ENCODE data around the gene NOXA1.

The NOXA1 gene

GRCh38 chr9:137416563-137417151 is 6.5 kb upstream of the NOXA1 start:
- no peaks in the 10 kb centered on the region for H3K9me3 ChIP-seq (ENCODE audit: control insufficient read depth, low read length)
- no peak overlapping the region for H3K27ac ChIP-seq (ENCODE audit: low read depth, low read length, severe bottlenecking)
- H3K4me3 ChIP-seq (ENCODE audit: extremely low read depth, insufficient read depth, low read length, poor library complexity, severe bottlenecking): no peak overlapping the region
- WGBS, 2 experiments (ENCODE audit: insufficient coverage in 2 of 2): 96 to 97% methylated on average over 45 of the region's 45 CpGs
- H3K4me1 ChIP-seq (ENCODE audit: control insufficient read depth, insufficient read depth, low read length, poor library complexity, severe bottlenecking): peaks cover 10% of the 10 kb centered on the region
- H3K36me3 ChIP-seq (ENCODE audit: control insufficient read depth, insufficient read depth, low read length): no peaks in the 10 kb centered on the region

DNA sequence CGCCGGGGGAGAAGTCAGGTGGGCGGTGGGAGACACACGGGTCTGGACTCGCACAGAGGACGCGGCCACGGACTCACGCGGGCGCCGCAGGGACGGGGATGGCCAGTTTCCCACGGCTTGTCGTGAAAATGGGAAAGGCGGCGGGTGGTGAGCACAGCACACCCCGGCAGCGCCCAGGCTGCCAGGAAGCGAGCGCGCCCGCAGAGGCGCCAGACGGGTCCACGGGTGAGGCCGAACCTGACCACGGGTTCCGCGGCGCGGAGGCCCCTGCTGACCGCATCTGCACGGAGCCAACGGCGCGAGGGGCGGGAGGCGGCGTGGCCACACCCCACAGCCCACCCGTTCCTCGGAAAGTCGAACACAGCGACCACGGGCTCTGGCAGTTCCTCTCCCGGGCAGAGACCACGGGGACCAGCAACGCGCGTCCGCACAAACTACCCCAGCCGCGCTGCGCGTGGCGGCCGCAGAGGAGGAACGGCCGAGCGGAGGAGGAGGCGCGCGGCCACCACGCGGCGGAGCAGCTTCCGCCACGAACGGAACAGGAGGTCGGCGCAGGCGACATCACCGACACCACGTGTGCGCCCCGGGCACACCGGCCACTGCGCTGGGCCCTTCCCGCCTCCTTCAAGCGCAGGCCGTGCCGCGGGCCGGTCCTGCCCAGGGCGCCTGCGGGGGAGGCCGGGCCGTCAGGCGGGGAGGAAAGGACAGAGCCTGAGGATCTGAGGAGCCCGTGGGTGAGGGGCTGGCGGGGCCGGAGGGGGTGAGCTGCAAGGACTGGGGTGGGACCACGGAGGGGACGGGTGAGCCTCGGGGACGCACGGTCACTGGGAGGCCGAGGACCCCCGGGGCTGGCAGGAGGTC is 5.8 kb upstream of the NOXA1 start:
- Histone ChIP-seq H3K4me1 (ENCODE audit: control insufficient read depth, insufficient read depth, low read length, poor library complexity, severe bottlenecking) (peaks cover 8% of the 10 kb centered on the region), H3K36me3 (ENCODE audit: control insufficient read depth, insufficient read depth, low read length) (no peaks in the 10 kb centered on the region), H3K27ac (ENCODE audit: low read depth, low read length, severe bottlenecking) (no peak overlapping the region), H3K4me3 (ENCODE audit: extremely low read depth, insufficient read depth, low read length, poor library complexity, severe bottlenecking) (no peak overlapping the region), H3K9me3 (ENCODE audit: control insufficient read depth, low read length) (no peaks in the 10 kb centered on the region)
- 97% methylated on average over 80 to 99 of the region's 99 CpGs for WGBS, 2 experiments (ENCODE audit: insufficient coverage in 2 of 2)

DNA sequence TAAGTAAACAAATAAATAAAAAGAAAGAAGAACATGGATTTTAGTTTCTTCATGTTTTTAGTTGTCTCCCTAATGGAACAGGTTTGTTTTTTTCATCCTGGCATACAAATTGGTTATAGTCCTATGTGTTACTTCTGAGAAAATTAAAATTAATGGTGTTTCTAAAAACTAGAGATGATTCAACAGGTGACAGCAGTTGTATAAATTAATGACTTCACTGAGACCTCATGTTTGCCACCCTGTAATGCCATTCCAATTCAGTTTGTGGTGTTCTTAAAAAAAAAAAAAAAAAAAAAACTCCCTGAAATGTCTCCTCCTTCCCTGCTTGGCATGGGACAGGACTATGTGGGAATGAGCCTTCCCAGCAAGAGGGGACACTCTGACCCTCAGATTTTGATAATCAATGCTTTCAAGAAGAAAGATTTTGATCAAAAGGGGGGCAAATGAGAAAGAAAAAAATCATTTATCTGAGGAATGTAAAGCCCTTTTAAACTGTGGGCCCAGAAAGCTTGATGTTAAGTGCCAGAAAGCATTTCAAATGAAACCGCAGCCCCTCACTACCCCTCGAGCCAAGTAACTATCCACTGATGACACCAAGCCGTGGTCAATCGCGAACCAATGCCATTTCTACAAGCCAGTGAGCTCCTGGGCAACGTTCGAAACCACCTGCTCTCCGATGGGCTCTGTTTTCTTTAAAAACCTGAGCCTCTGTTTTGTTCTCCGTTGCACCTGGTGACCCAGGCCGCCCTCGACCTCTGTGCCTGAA is 1.2 kb upstream of the NOXA1 start:
- H3K4me1 ChIP-seq (ENCODE audit: control insufficient read depth, insufficient read depth, low read length, poor library complexity, severe bottlenecking): peaks cover 14% of the 10 kb centered on the region
- H3K9me3 ChIP-seq (ENCODE audit: control insufficient read depth, low read length): no peaks in the 10 kb centered on the region
- 7 to 8% methylated on average over 11 of the region's 11 CpGs for WGBS, 2 experiments (ENCODE audit: insufficient coverage in 2 of 2)
- H3K36me3 ChIP-seq (ENCODE audit: control insufficient read depth, insufficient read depth, low read length): no peaks in the 10 kb centered on the region
- H3K4me3 ChIP-seq (ENCODE audit: extremely low read depth, insufficient read depth, low read length, poor library complexity, severe bottlenecking): peak overlapping the region; percentile 62
- H3K27ac ChIP-seq (ENCODE audit: low read depth, low read length, severe bottlenecking): no peak overlapping the region

- no peak overlapping the region for H3K27ac ChIP-seq (ENCODE audit: low read depth, low read length, severe bottlenecking)
- 25 to 26% methylated on average over 70 to 76 of the region's 77 CpGs for WGBS, 2 experiments (ENCODE audit: insufficient coverage in 2 of 2)
- peaks cover 14% of the 10 kb centered on the region for H3K4me1 ChIP-seq (ENCODE audit: control insufficient read depth, insufficient read depth, low read length, poor library complexity, severe bottlenecking)
- H3K9me3 ChIP-seq (ENCODE audit: control insufficient read depth, low read length): no peaks in the 10 kb centered on the region
- no peaks in the 10 kb centered on the region for H3K36me3 ChIP-seq (ENCODE audit: control insufficient read depth, insufficient read depth, low read length)
- peak overlapping the region; percentile 37 for H3K4me3 ChIP-seq (ENCODE audit: extremely low read depth, insufficient read depth, low read length, poor library complexity, severe bottlenecking)
These were observed 510 bp downstream of the NOXA1 start for GRCh38 chr9:137423514-137424291.

DNA sequence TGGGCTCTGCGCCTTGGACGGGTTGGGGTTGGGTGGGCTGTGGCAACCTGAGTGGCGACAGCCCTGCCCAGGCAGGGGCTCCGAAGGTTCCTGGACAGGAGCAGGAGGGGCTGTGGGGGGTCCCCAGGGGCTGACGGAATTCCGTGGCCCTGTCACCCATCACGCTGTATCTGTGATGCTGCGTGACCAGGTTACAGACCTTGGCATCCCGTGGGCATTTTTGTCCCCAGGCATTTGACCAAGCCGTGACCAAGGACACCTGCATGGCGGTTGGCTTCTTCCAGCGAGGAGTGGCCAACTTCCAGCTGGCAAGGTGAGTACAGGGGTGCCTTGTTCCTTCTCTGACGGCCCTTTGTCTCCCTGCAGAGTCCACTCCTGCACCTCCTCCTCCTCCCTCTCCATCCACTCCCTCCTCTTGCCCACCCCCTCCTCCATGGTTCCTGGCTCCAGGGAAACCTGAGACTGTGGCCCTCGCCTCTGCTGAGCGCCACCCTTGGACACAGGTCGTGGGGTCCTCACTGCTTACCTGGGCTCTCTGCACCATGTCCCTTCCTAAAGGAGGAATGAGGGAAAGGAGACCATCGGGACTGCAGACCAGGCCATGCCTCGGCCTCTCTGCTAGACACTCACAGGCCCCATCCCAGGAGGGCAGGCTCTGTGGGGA is 3.0 kb downstream of the NOXA1 start:
- Histone ChIP-seq H3K36me3 (ENCODE audit: control insufficient read depth, insufficient read depth, low read length) (no peaks in the 10 kb centered on the region), H3K9me3 (ENCODE audit: control insufficient read depth, low read length) (no peaks in the 10 kb centered on the region), H3K4me3 (ENCODE audit: extremely low read depth, insufficient read depth, low read length, poor library complexity, severe bottlenecking) (no peak overlapping the region), H3K4me1 (ENCODE audit: control insufficient read depth, insufficient read depth, low read length, poor library complexity, severe bottlenecking) (peaks cover 14% of the 10 kb centered on the region), H3K27ac (ENCODE audit: low read depth, low read length, severe bottlenecking) (no peak overlapping the region)
- WGBS, 2 experiments (ENCODE audit: insufficient coverage in 2 of 2): 86 to 92% methylated on average over 12 to 16 of the region's 18 CpGs

- WGBS, 2 experiments (ENCODE audit: insufficient coverage in 2 of 2): 83 to 86% methylated on average over 21 to 27 of the region's 27 CpGs
- Histone ChIP-seq H3K4me3 (ENCODE audit: extremely low read depth, insufficient read depth, low read length, poor library complexity, severe bottlenecking) (no peak overlapping the region), H3K9me3 (ENCODE audit: control insufficient read depth, low read length) (no peaks in the 10 kb centered on the region), H3K4me1 (ENCODE audit: control insufficient read depth, insufficient read depth, low read length, poor library complexity, severe bottlenecking) (peaks cover 7% of the 10 kb centered on the region), H3K36me3 (ENCODE audit: control insufficient read depth, insufficient read depth, low read length) (no peaks in the 10 kb centered on the region), H3K27ac (ENCODE audit: low read depth, low read length, severe bottlenecking) (no peak overlapping the region)
These were observed 4.5 kb downstream of the NOXA1 start for GRCh38 chr9:137427454-137428310.

DNA sequence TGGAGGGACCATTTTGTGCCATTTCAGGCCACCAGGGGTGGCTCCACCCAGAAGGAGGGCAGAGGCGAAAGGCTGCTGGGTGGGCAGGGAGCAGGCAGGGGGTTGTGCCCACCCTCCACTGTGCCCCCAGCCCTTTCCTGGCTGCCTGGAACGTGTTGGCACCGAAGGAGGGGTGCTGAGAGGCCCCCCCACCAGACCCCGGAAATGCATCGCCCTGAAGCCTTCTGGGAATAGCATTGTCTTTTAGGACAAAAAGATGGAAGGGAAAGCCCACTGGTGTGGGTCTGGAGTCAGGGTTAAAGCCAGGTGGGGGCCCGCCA is 5.1 kb downstream of the NOXA1 start:
- Histone ChIP-seq H3K9me3 (ENCODE audit: control insufficient read depth, low read length) (no peaks in the 10 kb centered on the region), H3K27ac (ENCODE audit: low read depth, low read length, severe bottlenecking) (no peak overlapping the region), H3K4me3 (ENCODE audit: extremely low read depth, insufficient read depth, low read length, poor library complexity, severe bottlenecking) (no peak overlapping the region), H3K36me3 (ENCODE audit: control insufficient read depth, insufficient read depth, low read length) (no peaks in the 10 kb centered on the region), H3K4me1 (ENCODE audit: control insufficient read depth, insufficient read depth, low read length, poor library complexity, severe bottlenecking) (peaks cover 7% of the 10 kb centered on the region)
- WGBS, 2 experiments (ENCODE audit: insufficient coverage in 2 of 2): 87 to 97% methylated on average over 4 of the region's 6 CpGs

- Histone ChIP-seq H3K9me3 (ENCODE audit: control insufficient read depth, low read length) (no peaks in the 10 kb centered on the region), H3K36me3 (ENCODE audit: control insufficient read depth, insufficient read depth, low read length) (no peaks in the 10 kb centered on the region), H3K4me1 (ENCODE audit: control insufficient read depth, insufficient read depth, low read length, poor library complexity, severe bottlenecking) (peaks cover 4% of the 10 kb centered on the region), H3K27ac (ENCODE audit: low read depth, low read length, severe bottlenecking) (no peak overlapping the region), H3K4me3 (ENCODE audit: extremely low read depth, insufficient read depth, low read length, poor library complexity, severe bottlenecking) (no peak overlapping the region)
- 92% methylated on average over 23 to 27 of the region's 27 CpGs for WGBS, 2 experiments (ENCODE audit: insufficient coverage in 2 of 2)
These were observed 5.8 kb downstream of the NOXA1 start for GRCh38 chr9:137428841-137429545.

- no peaks in the 10 kb centered on the region for H3K9me3 ChIP-seq (ENCODE audit: control insufficient read depth, low read length)
- H3K27ac ChIP-seq (ENCODE audit: low read depth, low read length, severe bottlenecking): no peak overlapping the region
- H3K4me3 ChIP-seq (ENCODE audit: extremely low read depth, insufficient read depth, low read length, poor library complexity, severe bottlenecking): no peak overlapping the region
- WGBS, 2 experiments (ENCODE audit: insufficient coverage in 2 of 2): 91 to 98% methylated on average over 7 to 8 of the region's 14 CpGs
- peaks cover 3% of the 10 kb centered on the region for H3K4me1 ChIP-seq (ENCODE audit: control insufficient read depth, insufficient read depth, low read length, poor library complexity, severe bottlenecking)
- H3K36me3 ChIP-seq (ENCODE audit: control insufficient read depth, insufficient read depth, low read length): no peaks in the 10 kb centered on the region
These were observed 6.3 kb downstream of the NOXA1 start for GRCh38 chr9:137429546-137429890.
